Liver (tissue), 9 donors: Measurements from ENCODE around the gene VGLL2. TPM values are rescaled to one million over a fixed set of nuclear protein-coding genes. Genes with fewer than 3 reads are reported as not detected.

Source experiments
- DNase-seq: peaks from one replicate; pipeline ENCODE4 v3.0.0-alpha.2; 2017; ENCODE audit warnings: low spot score
- H3K27ac ChIP-seq, 2 donors: one replicate each; pipeline ENCODE4 v1.7.0; 2013; ENCODE audit warnings: inconsistent platforms in 2 of 2, low read length in 2 of 2, control low read depth in 1 of 2, low read depth in 1 of 2, mild to moderate bottlenecking in 1 of 2
- H3K27me3 ChIP-seq, 4 donors: one replicate each; pipeline versions ENCODE4 v1.6.1 to v1.7.0; 2013; ENCODE audit warnings: low read length in 3 of 4, inconsistent platforms in 1 of 4, mild to moderate bottlenecking in 1 of 4, moderate library complexity in 1 of 4; ENCODE audit not compliant: control insufficient read depth in 4 of 4, insufficient read depth in 4 of 4
- H3K36me3 ChIP-seq, 4 donors: one replicate each; pipeline versions ENCODE4 v1.6.1 to v1.7.0; 2013; ENCODE audit warnings: low read length in 3 of 4, mild to moderate bottlenecking in 3 of 4, low read depth in 1 of 4, moderate library complexity in 1 of 4; ENCODE audit not compliant: control insufficient read depth in 4 of 4, insufficient read depth in 3 of 4
- H3K4me1 ChIP-seq, 4 donors: one replicate each; pipeline versions ENCODE4 v1.6.1 to v1.7.0; 2013; ENCODE audit warnings: low read length in 3 of 4, mild to moderate bottlenecking in 3 of 4, moderate library complexity in 1 of 4; ENCODE audit not compliant: control insufficient read depth in 4 of 4, insufficient read depth in 4 of 4
- H3K4me3 ChIP-seq, 3 donors: one replicate each; pipeline versions ENCODE4 v1.6.1 to v1.7.0; 2013; ENCODE audit warnings: low read length in 3 of 3, control low read depth in 1 of 3, low read depth in 1 of 3, mild to moderate bottlenecking in 1 of 3
- H3K9ac ChIP-seq, 2 donors: one replicate each; pipeline ENCODE4 v1.7.0; 2013; ENCODE audit warnings: low read length in 2 of 2, mild to moderate bottlenecking in 2 of 2, moderate library complexity in 2 of 2, control low read depth in 1 of 2, low read depth in 1 of 2
- H3K9me3 ChIP-seq, 4 donors: one replicate each; pipeline versions ENCODE4 v1.6.1 to v1.7.0; 2013; ENCODE audit warnings: low read length in 3 of 4; ENCODE audit not compliant: control insufficient read depth in 4 of 4
- CTCF ChIP-seq: fragments of 150-350 bp; IDR thresholded peaks from 2 replicates; pipeline ENCODE4 v1.5.1; 2017; ENCODE audit warnings: improper control_type of control experiment, low read depth, low read length; ENCODE audit not compliant: missing input control
- EGR1 ChIP-seq, 2 donors: IDR thresholded peaks; 2 replicates each; pipeline ENCODE4 v1.6.1; 2016 to 2018; ENCODE audit warnings: antibody characterized with exemption in 2 of 2, low read depth in 2 of 2
- FOXA1 ChIP-seq: IDR thresholded peaks from 2 replicates; pipeline ENCODE4 v1.6.1; 2016; ENCODE audit warnings: antibody characterized with exemption
- FOXA2 ChIP-seq: IDR thresholded peaks from 2 replicates; pipeline ENCODE4 v1.6.1; 2016; ENCODE audit warnings: antibody characterized with exemption
- GABPA ChIP-seq, 2 donors: IDR thresholded peaks in 1 of 2; conservative IDR thresholded peaks in 1 of 2; 2 replicates each; pipeline ENCODE4 v1.6.1; 2016; ENCODE audit warnings: antibody characterized with exemption in 2 of 2, mild to moderate bottlenecking in 1 of 2, moderate library complexity in 1 of 2
- HNF4A ChIP-seq, 2 donors: conservative IDR thresholded peaks; 2 replicates each; pipeline ENCODE4 v1.6.1; 2016; ENCODE audit warnings: antibody characterized with exemption in 2 of 2, mild to moderate bottlenecking in 2 of 2
- HNF4G ChIP-seq: IDR thresholded peaks from 2 replicates; pipeline ENCODE4 v1.6.1; 2016; ENCODE audit warnings: antibody characterized with exemption
- JUND ChIP-seq, 2 donors: IDR thresholded peaks; 2 replicates each; pipeline ENCODE4 v1.6.1; 2016; ENCODE audit warnings: antibody characterized with exemption in 2 of 2
- NR2F2 ChIP-seq: IDR thresholded peaks from 2 replicates; pipeline ENCODE4 v1.6.1; 2016; ENCODE audit warnings: antibody characterized with exemption
- RAD21 ChIP-seq, 2 donors: IDR thresholded peaks; 2 replicates each; pipeline ENCODE4 v1.6.1; 2016; ENCODE audit warnings: antibody characterized with exemption in 2 of 2, mild to moderate bottlenecking in 2 of 2
- REST ChIP-seq: IDR thresholded peaks from 2 replicates; pipeline ENCODE4 v1.6.1; 2016; ENCODE audit warnings: antibody characterized with exemption, mild to moderate bottlenecking
- RXRA ChIP-seq, 2 donors: IDR thresholded peaks; 2 replicates each; pipeline ENCODE4 v1.6.1; 2017 to 2018; ENCODE audit warnings: antibody characterized with exemption in 2 of 2, mild to moderate bottlenecking in 1 of 2
- SP1 ChIP-seq: IDR thresholded peaks from 2 replicates; pipeline ENCODE4 v1.6.1; 2018; ENCODE audit warnings: antibody characterized with exemption, mild to moderate bottlenecking
- TAF1 ChIP-seq: conservative IDR thresholded peaks from 2 replicates; pipeline ENCODE4 v1.6.1; 2016; ENCODE audit warnings: antibody characterized with exemption, mild to moderate bottlenecking
- YY1 ChIP-seq: IDR thresholded peaks from 2 replicates; pipeline ENCODE4 v1.6.1; 2016; ENCODE audit warnings: antibody characterized with exemption, mild to moderate bottlenecking
- ZBTB33 ChIP-seq: IDR thresholded peaks from 2 replicates; pipeline ENCODE4 v1.6.1; 2016; ENCODE audit warnings: antibody characterized with exemption
- WGBS: extraction: QIAGEN DNeasy Blood & Tissue Kit; methylation state at CpG from one replicate; pipeline ENCODE4 v1.1.7; 2013; 5-methylcytosine and 5-hydroxymethylcytosine counted together
- polyA plus RNA-seq, 2 donors: library from polyadenylated mRNA; stranded (reverse) in 1 of 2; unstranded in 1 of 2; fragments of 200-250 nt in 1 of 2; fragments of >200 nt in 1 of 2; fragmentation: Nextera tagmentation in 1 of 2; extraction: Ambion mirVana in 1 of 2; gene quantifications; one replicate each; pipeline versions ENCODE4 v1.2.1 to v1.2.3, GENCODE V29; 2013 to 2015
- total RNA-seq, 2 donors: library from RNA; depleted of rRNA; stranded (reverse); fragments of >200 nt; gene quantifications; one replicate each; pipeline ENCODE4 v1.2.3, GENCODE V29; 2014
- TF ChIP-seq, protein P1 (sequence below): IDR thresholded peaks from 2 replicates; pipeline ENCODE4 v1.6.1; 2016; ENCODE audit warnings: antibody characterized with exemption
- TF ChIP-seq, protein P2 (sequence below): IDR thresholded peaks from 2 replicates; pipeline ENCODE4 v1.6.1; 2016; ENCODE audit warnings: antibody characterized with exemption
- donor health status: healthy.
- donor health status: healthy.
- donor health status: healthy.
- donor health status: healthy.
- donor health status: healthy.

VGLL2 gene
- total RNA-seq (not detected), polyA plus RNA-seq (not detected)

- H3K4me3 ChIP-seq = peak within 1 kb of the TSS; percentile 47 to 71 (median 63)
- no peaks in the 10 kb centered on the region for H3K36me3 ChIP-seq
- no peak for DNase-seq
- peaks cover 10 to 31% (median 27%) of the 10 kb centered on the region in 4 donors for H3K4me1 ChIP-seq
- peaks cover 14 to 36% (median 20%) of the 10 kb centered on the region in 4 donors for H3K27me3 ChIP-seq
- no peak for TF ChIP-seq CTCF
- TF ChIP-seq, protein P1, sequence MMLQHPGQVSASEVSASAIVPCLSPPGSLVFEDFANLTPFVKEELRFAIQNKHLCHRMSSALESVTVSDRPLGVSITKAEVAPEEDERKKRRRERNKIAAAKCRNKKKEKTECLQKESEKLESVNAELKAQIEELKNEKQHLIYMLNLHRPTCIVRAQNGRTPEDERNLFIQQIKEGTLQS = no peak
- TF ChIP-seq GABPA (IDR thresholded peaks at IDR 0.05 in 1 of 2, conservative IDR thresholded peaks at IDR 0.05 in 1 of 2) = no peak
- TF ChIP-seq RXRA (IDR thresholded peaks at IDR 0.05) = no peak
- TF ChIP-seq JUND (IDR thresholded peaks at IDR 0.05) = no peak
- no peak for TF ChIP-seq TAF1
- TF ChIP-seq NR2F2 = no peak
- TF ChIP-seq FOXA1 = no peak
- no peak for TF ChIP-seq FOXA2
- no peak for TF ChIP-seq HNF4G
- TF ChIP-seq ZBTB33 = no peak
- TF ChIP-seq SP1 = no peak
- no peak for TF ChIP-seq HNF4A (conservative IDR thresholded peaks at IDR 0.05)
- no peak for TF ChIP-seq REST
- TF ChIP-seq YY1 = no peak
- TF ChIP-seq RAD21 (IDR thresholded peaks at IDR 0.05) = no peak
- TF ChIP-seq, protein P2, sequence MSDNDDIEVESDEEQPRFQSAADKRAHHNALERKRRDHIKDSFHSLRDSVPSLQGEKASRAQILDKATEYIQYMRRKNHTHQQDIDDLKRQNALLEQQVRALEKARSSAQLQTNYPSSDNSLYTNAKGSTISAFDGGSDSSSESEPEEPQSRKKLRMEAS = no peak
- TF ChIP-seq EGR1 (IDR thresholded peaks at IDR 0.05; ENCODE audit: low read depth in 2 of 2) = no peak
- H3K9ac ChIP-seq = no peak within 1 kb of the TSS
- H3K9me3 ChIP-seq = peaks cover 0 to 4% (median 0%) of the 10 kb centered on the region in 4 donors
- H3K27ac ChIP-seq = no peak within 1 kb of the TSS
- WGBS = 2% methylated on average over 63 of the region's 63 CpGs
These were observed at the start of gene VGLL2 for GRCh38 chr6:117265410-117266256. TSS of gene VGLL2 (plus strand) at chr6:117265558. CDS start at chr6:117265764, 206 bp downstream.
